Measurements from ENCODE around the gene ART5. TPM values are rescaled to one million over a fixed set of nuclear protein-coding genes. Genes with fewer than 3 reads are reported as not detected.
"Not testable (repeated sequence)": the region's sequence is repeated elsewhere in the genome, so short reads cannot be mapped to it uniquely, and the experiment has no call there.

ART5 gene
- total RNA-seq, 1 experiment from 2014 or later, result not detected

GRCh38 chr11:3591326-3591725, 50.5 kb downstream of the ART5 start:
- H3K36me3 ChIP-seq (ENCODE audit: insufficient read depth, low read length, poor library complexity, severe bottlenecking); H3K27ac ChIP-seq (ENCODE audit: low read depth, low read length, poor library complexity, severe bottlenecking); H3K4me1 ChIP-seq (ENCODE audit: insufficient read depth, low read length, poor library complexity, severe bottlenecking); H3K4me3 ChIP-seq (ENCODE audit: low read depth, low read length, poor library complexity, severe bottlenecking); DNase-seq (ENCODE audit: low spot score); H3K9me3 ChIP-seq (ENCODE audit: low read depth, low read length, poor library complexity, severe bottlenecking); H3K27me3 ChIP-seq (replicated peaks; ENCODE audit: insufficient read depth, low read depth, low read length, poor library complexity); BruUV-seq (replicated peaks); POLR2A ChIA-PET (ENCODE audit: low non-redundant PET); CTCF ChIA-PET; intact Hi-C loops (cut with micrococcal nuclease; ENCODE audit: unreplicated experiment): not testable (repeated sequence)

DNA sequence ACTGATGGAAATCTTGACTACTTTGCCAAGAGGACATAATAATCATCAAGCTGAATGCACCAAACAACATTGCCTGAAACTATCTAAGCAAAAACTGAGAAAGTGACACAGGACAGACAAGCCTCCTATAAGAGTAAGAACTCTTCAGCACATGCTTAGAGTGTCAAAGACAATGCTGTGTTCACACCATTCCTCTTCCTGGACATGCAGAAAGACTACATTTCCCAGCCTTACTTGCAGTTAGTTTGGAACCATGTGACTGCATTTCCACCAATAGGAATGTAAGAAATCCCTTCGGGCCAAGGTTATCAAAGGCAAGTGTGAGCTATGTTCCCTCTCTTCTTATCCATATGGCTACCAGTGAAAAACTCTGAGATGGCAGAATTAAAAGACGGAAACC, 51.6 kb downstream of the ART5 start:
- BruUV-seq (replicated peaks); H3K27ac ChIP-seq (ENCODE audit: low read depth, low read length, poor library complexity, severe bottlenecking); CTCF ChIA-PET; H3K4me1 ChIP-seq (ENCODE audit: insufficient read depth, low read length, poor library complexity, severe bottlenecking); DNase-seq (ENCODE audit: low spot score); H3K27me3 ChIP-seq (replicated peaks; ENCODE audit: insufficient read depth, low read depth, low read length, poor library complexity); H3K9me3 ChIP-seq (ENCODE audit: low read depth, low read length, poor library complexity, severe bottlenecking); H3K4me3 ChIP-seq (ENCODE audit: low read depth, low read length, poor library complexity, severe bottlenecking); POLR2A ChIA-PET (ENCODE audit: low non-redundant PET); H3K36me3 ChIP-seq (ENCODE audit: insufficient read depth, low read length, poor library complexity, severe bottlenecking); intact Hi-C loops (cut with micrococcal nuclease; ENCODE audit: unreplicated experiment): not testable (repeated sequence)

DNA sequence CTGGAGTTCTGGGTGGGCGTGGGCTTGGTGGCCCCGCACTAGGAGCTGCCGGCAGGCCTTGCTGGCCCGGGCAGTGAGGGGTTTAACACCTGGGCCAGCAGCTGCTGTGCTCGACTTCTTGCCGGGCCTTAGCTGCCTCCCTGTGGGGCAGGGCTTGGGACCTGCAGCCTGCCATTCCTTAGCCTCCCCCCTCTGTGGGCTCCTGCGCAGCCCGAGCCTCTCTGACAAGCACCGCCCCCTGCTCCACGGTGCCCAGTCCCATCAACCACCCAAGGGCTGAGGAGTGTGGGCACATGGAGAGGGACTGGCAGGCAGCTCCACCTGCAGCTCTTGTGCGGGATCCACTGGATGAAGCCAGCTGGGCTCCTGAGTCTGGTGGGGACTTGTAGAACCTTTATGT, 53.0 kb downstream of the ART5 start:
- CTCF ChIA-PET; H3K4me3 ChIP-seq (ENCODE audit: low read depth, low read length, poor library complexity, severe bottlenecking); H3K27ac ChIP-seq (ENCODE audit: low read depth, low read length, poor library complexity, severe bottlenecking); POLR2A ChIA-PET (ENCODE audit: low non-redundant PET); H3K36me3 ChIP-seq (ENCODE audit: insufficient read depth, low read length, poor library complexity, severe bottlenecking); H3K9me3 ChIP-seq (ENCODE audit: low read depth, low read length, poor library complexity, severe bottlenecking); H3K4me1 ChIP-seq (ENCODE audit: insufficient read depth, low read length, poor library complexity, severe bottlenecking); H3K27me3 ChIP-seq (replicated peaks; ENCODE audit: insufficient read depth, low read depth, low read length, poor library complexity); intact Hi-C loops (cut with micrococcal nuclease; ENCODE audit: unreplicated experiment); BruUV-seq (replicated peaks); DNase-seq (ENCODE audit: low spot score): not testable (repeated sequence)

Other genes starting within 250 kb of the ART5 start
- gene ART1, start 3.1 kb upstream of the ART5 start, total RNA-seq (2021), result not detected in 2 replicates
- 1.6 and 2.1 TPM in 2 replicates for gene CHRNA10, start 29.4 kb upstream of the ART5 start, total RNA-seq (2021)
- gene NUP98, start 155.6 kb upstream of the ART5 start, total RNA-seq (2021), result 74.8 and 82.4 TPM in 2 replicates
- 16.2 and 21.3 TPM in 2 replicates for gene PGAP2, start 166.6 kb upstream of the ART5 start, total RNA-seq (2021)
- gene RHOG, start 199.0 kb upstream of the ART5 start, total RNA-seq (2021), result 27.6 and 33.9 TPM in 2 replicates
- 14.2 and 18.6 TPM in 2 replicates for gene STIM1, start 213.7 kb upstream of the ART5 start, total RNA-seq (2021)

All from A673 (cell line).